Suprapubic skin (tissue), 3 donors: ENCODE results near the gene IQCE.

Experiments
- EP300 ChIP-seq: sonication (generic); formaldehyde crosslinking; IDR thresholded peaks from one replicate; pipeline ENCODE4 v1.6.1; 2017; ENCODE audit warnings: antibody characterized with exemption
- TF ChIP-seq, protein P1 (sequence below), 2 donors: fragments of 200-600 bp in 1 of 2; fragments of 450-650 bp in 1 of 2; sonication (generic) in 1 of 2; IDR thresholded peaks; one replicate each; pipeline ENCODE4 v1.5.1; 2016 to 2019; ENCODE audit warnings: antibody characterized with exemption in 2 of 2, mild to moderate bottlenecking in 1 of 2, moderate library complexity in 1 of 2

DNA sequence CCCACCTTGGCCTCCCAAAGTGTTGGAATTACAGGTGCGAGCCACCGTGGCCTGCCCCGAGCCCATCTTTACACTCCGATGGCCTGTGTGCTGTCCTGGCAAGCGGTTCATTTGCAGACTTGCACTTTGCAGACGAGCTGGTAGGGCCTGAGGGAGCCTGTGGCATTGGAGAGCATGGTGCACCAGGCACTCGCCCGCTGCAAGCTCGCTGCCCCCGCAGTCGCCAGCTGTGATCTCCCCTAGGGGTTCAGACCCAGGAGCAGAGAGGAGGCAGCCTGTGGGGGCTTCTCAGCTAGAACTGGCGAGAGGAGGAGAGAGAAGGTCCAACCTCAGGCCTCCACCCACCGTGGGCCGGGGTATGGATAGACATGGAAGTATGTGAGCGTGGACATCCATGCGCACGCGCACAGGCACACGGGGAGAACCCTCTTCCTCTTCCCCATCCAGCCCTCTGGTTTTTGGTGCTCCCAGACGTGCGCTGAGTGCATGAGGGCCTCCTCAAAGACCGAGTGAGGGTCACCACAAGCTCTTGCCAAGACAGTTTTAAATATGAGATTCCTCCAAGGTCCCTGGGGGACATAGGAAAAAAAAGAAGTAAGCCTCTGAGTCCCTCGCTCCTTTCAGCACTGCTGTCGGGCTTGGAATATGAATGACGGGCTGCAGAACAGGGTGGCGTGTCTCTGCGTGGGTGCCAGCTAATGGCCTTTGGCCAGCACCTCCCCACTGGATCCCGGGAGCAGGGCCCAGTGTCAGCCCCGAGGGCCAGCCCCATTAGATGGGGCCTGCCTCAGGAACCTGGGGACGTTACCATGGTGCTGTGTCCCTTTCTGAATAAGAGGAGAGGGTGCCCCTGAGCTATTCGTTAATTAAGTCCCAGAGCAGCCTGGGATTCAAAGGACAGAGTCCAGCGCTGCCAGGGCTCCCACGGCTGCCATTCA lies 57.9 kb downstream of the IQCE start:
- TF ChIP-seq, protein P1, sequence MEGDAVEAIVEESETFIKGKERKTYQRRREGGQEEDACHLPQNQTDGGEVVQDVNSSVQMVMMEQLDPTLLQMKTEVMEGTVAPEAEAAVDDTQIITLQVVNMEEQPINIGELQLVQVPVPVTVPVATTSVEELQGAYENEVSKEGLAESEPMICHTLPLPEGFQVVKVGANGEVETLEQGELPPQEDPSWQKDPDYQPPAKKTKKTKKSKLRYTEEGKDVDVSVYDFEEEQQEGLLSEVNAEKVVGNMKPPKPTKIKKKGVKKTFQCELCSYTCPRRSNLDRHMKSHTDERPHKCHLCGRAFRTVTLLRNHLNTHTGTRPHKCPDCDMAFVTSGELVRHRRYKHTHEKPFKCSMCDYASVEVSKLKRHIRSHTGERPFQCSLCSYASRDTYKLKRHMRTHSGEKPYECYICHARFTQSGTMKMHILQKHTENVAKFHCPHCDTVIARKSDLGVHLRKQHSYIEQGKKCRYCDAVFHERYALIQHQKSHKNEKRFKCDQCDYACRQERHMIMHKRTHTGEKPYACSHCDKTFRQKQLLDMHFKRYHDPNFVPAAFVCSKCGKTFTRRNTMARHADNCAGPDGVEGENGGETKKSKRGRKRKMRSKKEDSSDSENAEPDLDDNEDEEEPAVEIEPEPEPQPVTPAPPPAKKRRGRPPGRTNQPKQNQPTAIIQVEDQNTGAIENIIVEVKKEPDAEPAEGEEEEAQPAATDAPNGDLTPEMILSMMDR (IDR thresholded peaks at IDR 0.05): no peak
- no peak for TF ChIP-seq EP300
